Islet precursor cell (in vitro differentiated cells): ENCODE results near the gene NEMP1.
"Not testable (repeated sequence)": the region's sequence is repeated elsewhere in the genome, so short reads cannot be mapped to it uniquely, and the experiment has no call there.

Experiments
- DNase-seq: peaks from one replicate; pipeline ENCODE4 v3.0.0-alpha.2; 2018

The NEMP1 gene

GRCh38 chr12:57078519-57079404 is at the start of gene NEMP1:
Gene NEMP1 (minus strand): TSS chr12:57078791. CDS start chr12:57078745, 46 bp downstream.
- DNase-seq = peak; percentile 100

- DNase-seq = peak; percentile 96
Measured at GRCh38 chr12:57127726-57128518, 49.3 kb upstream of the NEMP1 start, which contains the start of gene LRP1. Gene LRP1 (plus strand): TSS chr12:57128483. CDS start chr12:57128965, 482 bp downstream.

GRCh38 chr12:57127101-57127725 is 48.6 kb upstream of the NEMP1 start:
- peak; percentile 96 for DNase-seq

- peak; percentile 63 for DNase-seq
Measured at GRCh38 chr12:57126561-57126960, 48.0 kb upstream of the NEMP1 start.

- no peak for DNase-seq
Measured at GRCh38 chr12:57126061-57126460, 47.5 kb upstream of the NEMP1 start.

GRCh38 chr12:57124261-57124877 is 45.8 kb upstream of the NEMP1 start:
- peak; percentile 88 for DNase-seq

- no peak for DNase-seq
Measured at GRCh38 chr12:57123813-57124212, 45.2 kb upstream of the NEMP1 start.

- not testable (repeated sequence) for DNase-seq
Measured at GRCh38 chr12:57120718-57121117, 42.1 kb upstream of the NEMP1 start.

GRCh38 chr12:57119294-57120085 is 40.9 kb upstream of the NEMP1 start:
- no peak for DNase-seq

GRCh38 chr12:57118711-57119271 is 40.2 kb upstream of the NEMP1 start:
- peak; percentile 67 for DNase-seq

GRCh38 chr12:57116580-57117281 is 38.1 kb upstream of the NEMP1 start:
- peak; percentile 50 for DNase-seq

GRCh38 chr12:57112492-57113294 is 34.1 kb upstream of the NEMP1 start:
- no peak for DNase-seq

- DNase-seq = peak; percentile 90
Measured at GRCh38 chr12:57111031-57111734, 32.6 kb upstream of the NEMP1 start, which contains the start of gene STAT6. Gene STAT6 (minus strand): TSS chr12:57111362. CDS start chr12:57108278, 3,084 bp downstream.

- peak; percentile 92 for DNase-seq
Measured at GRCh38 chr12:57110104-57111030, 31.8 kb upstream of the NEMP1 start.

GRCh38 chr12:57109207-57110103 is 30.9 kb upstream of the NEMP1 start:
- DNase-seq = no peak

GRCh38 chr12:57107456-57108155 is 29.0 kb upstream of the NEMP1 start:
- peak; percentile 54 for DNase-seq
